MM.1S (cell line): Measurements from ENCODE around the gene TRIM63.

ENCODE experiments used
- DNase-seq: peaks from one replicate; pipeline ENCODE4 v3.0.0-alpha.2; 2015
- H2AFZ ChIP-seq: fragments of 300-600 bp; sonication (generic); 2 replicates; pipeline ENCODE4 v1.6.0; 2016; ENCODE audit warnings: antibody characterized with exemption, low read length
- H3F3A ChIP-seq: fragments of 300-600 bp; sonication (generic); 2 replicates; pipeline ENCODE4 v1.6.1; 2016; ENCODE audit warnings: mild to moderate bottlenecking, antibody characterized with exemption, low read length, moderate library complexity, mixed read lengths; ENCODE audit not compliant: insufficient read depth
- H3K27ac ChIP-seq: fragments of 300-600 bp; sonication (generic); 2 replicates; pipeline ENCODE4 v1.5.1; 2016; ENCODE audit warnings: mild to moderate bottlenecking, low read length
- H3K27me3 ChIP-seq: fragments of 300-600 bp; sonication (generic); replicated peaks from 2 replicates; pipeline ENCODE4 v1.6.0; 2016; ENCODE audit warnings: low read length; ENCODE audit not compliant: insufficient read depth
- H3K36me3 ChIP-seq: fragments of 300-600 bp; sonication (generic); replicated peaks from 2 replicates; pipeline ENCODE4 v1.6.1; 2016; ENCODE audit warnings: mild to moderate bottlenecking, low read length, mixed read lengths; ENCODE audit not compliant: insufficient read depth
- H3K4me1 ChIP-seq: fragments of 300-600 bp; sonication (generic); 2 replicates; pipeline ENCODE4 v1.6.1; 2016; ENCODE audit warnings: low read length, mixed read lengths
- H3K4me2 ChIP-seq: fragments of 300-600 bp; sonication (generic); 2 replicates; pipeline ENCODE4 v1.6.0; 2016; ENCODE audit warnings: low read depth, low read length
- H3K4me3 ChIP-seq: fragments of 300-600 bp; sonication (generic); 2 replicates; pipeline ENCODE4 v1.5.1; 2016; ENCODE audit warnings: low read length, mixed read lengths
- H3K79me2 ChIP-seq: fragments of 300-600 bp; sonication (generic); 2 replicates; pipeline ENCODE4 v1.6.1; 2016; ENCODE audit warnings: mixed run types, low read length, mixed read lengths
- H3K9ac ChIP-seq: fragments of 300-600 bp; sonication (generic); 2 replicates; pipeline ENCODE4 v1.6.1; 2016; ENCODE audit warnings: low read length, mixed read lengths
- H3K9me2 ChIP-seq: fragments of 300-600 bp; sonication (generic); replicated peaks from 2 replicates; pipeline ENCODE4 v1.6.1; 2016; ENCODE audit warnings: mild to moderate bottlenecking, low read length, mixed read lengths; ENCODE audit not compliant: insufficient read depth
- H3K9me3 ChIP-seq: fragments of 300-600 bp; sonication (generic); replicated peaks from 2 replicates; pipeline ENCODE4 v1.6.1; 2016; ENCODE audit warnings: mild to moderate bottlenecking, low read length, mixed read lengths; ENCODE audit not compliant: insufficient read depth
- H4K20me1 ChIP-seq: fragments of 300-600 bp; sonication (generic); 2 replicates; pipeline ENCODE4 v1.6.1; 2016; ENCODE audit warnings: mild to moderate bottlenecking, low read length, moderate library complexity, mixed read lengths; ENCODE audit not compliant: insufficient read depth
- EZH2 ChIP-seq: fragments of 300-600 bp; sonication (generic); optimal IDR thresholded peaks from 2 replicates; pipeline ENCODE3; 2017; ENCODE audit warnings: low read depth, mild to moderate bottlenecking, antibody characterized with exemption, low read length, mixed read lengths
- EZH2phosphoT487 ChIP-seq: fragments of 300-600 bp; sonication (generic); IDR thresholded peaks from 2 replicates; pipeline ENCODE4 v1.6.1; 2018; ENCODE audit warnings: antibody characterized with exemption, low read length
- TF ChIP-seq, protein P1 (sequence below): fragments of 300-600 bp; sonication (generic); IDR thresholded peaks from 2 replicates; pipeline ENCODE4 v1.5.1; 2016; ENCODE audit warnings: antibody characterized with exemption, low read length, mixed read lengths

TRIM63 gene

DNA sequence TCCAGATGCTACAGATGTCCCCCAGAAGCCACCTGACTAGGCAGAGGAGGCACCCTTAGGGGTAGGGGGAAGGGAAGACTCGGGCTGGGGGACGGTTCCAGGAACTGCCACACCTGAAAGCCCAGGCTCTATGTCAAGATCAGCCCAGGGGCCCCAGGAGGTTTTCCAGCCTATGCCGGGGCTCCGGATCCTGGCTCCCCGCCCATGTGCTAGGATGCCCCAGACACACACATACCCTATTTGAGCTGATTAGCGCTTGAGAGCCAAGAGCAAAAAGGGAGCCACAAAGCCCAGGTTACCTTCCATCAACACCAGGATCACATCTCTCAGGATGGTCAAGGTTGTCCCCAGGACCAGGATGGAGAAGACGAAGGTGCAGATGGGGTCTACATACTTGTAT lies 26.0 kb downstream of the TRIM63 start:
- Histone ChIP-seq H3K4me2 (no peak overlapping the region), H3K36me3 (no peaks in the 10 kb centered on the region), H3K9me3 (no peaks in the 10 kb centered on the region), H3K4me1 (no peaks in the 10 kb centered on the region), H3K79me2 (no peaks in the 10 kb centered on the region), H3K9me2 (no peaks in the 10 kb centered on the region), H3K27me3 (peaks cover 64% of the 10 kb centered on the region), H3K27ac (no peak overlapping the region), H3F3A (no peaks in the 10 kb centered on the region), H4K20me1 (no peaks in the 10 kb centered on the region), H3K4me3 (no peak overlapping the region), H3K9ac (no peak overlapping the region), H2AFZ (no peak overlapping the region)
- no peak for DNase-seq
- no peak for TF ChIP-seq EZH2
- TF ChIP-seq, protein P1, sequence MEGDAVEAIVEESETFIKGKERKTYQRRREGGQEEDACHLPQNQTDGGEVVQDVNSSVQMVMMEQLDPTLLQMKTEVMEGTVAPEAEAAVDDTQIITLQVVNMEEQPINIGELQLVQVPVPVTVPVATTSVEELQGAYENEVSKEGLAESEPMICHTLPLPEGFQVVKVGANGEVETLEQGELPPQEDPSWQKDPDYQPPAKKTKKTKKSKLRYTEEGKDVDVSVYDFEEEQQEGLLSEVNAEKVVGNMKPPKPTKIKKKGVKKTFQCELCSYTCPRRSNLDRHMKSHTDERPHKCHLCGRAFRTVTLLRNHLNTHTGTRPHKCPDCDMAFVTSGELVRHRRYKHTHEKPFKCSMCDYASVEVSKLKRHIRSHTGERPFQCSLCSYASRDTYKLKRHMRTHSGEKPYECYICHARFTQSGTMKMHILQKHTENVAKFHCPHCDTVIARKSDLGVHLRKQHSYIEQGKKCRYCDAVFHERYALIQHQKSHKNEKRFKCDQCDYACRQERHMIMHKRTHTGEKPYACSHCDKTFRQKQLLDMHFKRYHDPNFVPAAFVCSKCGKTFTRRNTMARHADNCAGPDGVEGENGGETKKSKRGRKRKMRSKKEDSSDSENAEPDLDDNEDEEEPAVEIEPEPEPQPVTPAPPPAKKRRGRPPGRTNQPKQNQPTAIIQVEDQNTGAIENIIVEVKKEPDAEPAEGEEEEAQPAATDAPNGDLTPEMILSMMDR, result no peak

DNA sequence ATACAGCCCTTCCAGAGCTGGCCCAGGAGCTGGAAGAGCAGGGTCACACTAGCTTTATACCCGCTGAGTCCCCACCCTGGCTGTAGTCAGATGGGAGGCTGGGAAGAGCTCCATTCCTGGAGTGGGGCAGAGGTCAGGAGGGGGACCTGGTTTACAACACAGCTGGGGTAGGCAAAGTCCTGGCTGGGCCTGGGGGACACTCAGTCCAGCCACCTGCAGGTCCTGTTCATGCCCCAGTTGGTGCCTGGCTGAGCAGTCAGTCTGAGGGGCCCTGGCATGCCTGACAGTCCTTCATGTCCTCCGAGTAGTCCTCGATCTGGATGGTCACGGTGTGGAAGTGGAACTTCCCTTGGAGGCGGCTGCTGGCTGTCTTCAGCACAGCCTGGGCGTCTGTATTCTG lies 28.5 kb downstream of the TRIM63 start:
- Histone ChIP-seq H3K27me3 (peaks cover 49% of the 10 kb centered on the region), H3K9me3 (no peaks in the 10 kb centered on the region), H3K9ac (no peak overlapping the region), H3K4me1 (0 out of 2 replicates have a peak, but pooled peaks cover 3% of the 10 kb centered on the region), H2AFZ (no peak overlapping the region), H3K4me2 (no peak overlapping the region), H3K9me2 (no peaks in the 10 kb centered on the region), H3K36me3 (no peaks in the 10 kb centered on the region), H3K79me2 (no peaks in the 10 kb centered on the region), H3K4me3 (no peak overlapping the region), H4K20me1 (no peaks in the 10 kb centered on the region), H3K27ac (no peak overlapping the region), H3F3A (no peaks in the 10 kb centered on the region)
- DNase-seq, result no peak
- TF ChIP-seq, protein P1, result no peak
- TF ChIP-seq EZH2, result no peak

- Histone ChIP-seq H3K9me3 (no peaks in the 10 kb centered on the region), H3F3A (no peaks in the 10 kb centered on the region), H3K4me2 (no peak overlapping the region), H3K4me3 (no peak overlapping the region), H3K9ac (no peak overlapping the region), H2AFZ (no peak overlapping the region), H3K27me3 (peaks cover 48% of the 10 kb centered on the region), H3K79me2 (no peaks in the 10 kb centered on the region), H3K4me1 (0 out of 2 replicates have a peak, but pooled peaks cover 3% of the 10 kb centered on the region), H3K27ac (no peak overlapping the region), H4K20me1 (no peaks in the 10 kb centered on the region), H3K36me3 (no peaks in the 10 kb centered on the region), H3K9me2 (no peaks in the 10 kb centered on the region)
- no peak for DNase-seq
- TF ChIP-seq EZH2 (no peak), EZH2phosphoT487 (no peak)
- TF ChIP-seq, protein P1, result no peak
These were observed 29.0 kb downstream of the TRIM63 start for GRCh38 chr1:26038477-26038876.
